ENCODE measurements around the gene IKBIP.
A peak's percentile ranks its signal among the peaks of the same experiment; 100 is the strongest.
"Not testable (repeated sequence)": the region's sequence is repeated elsewhere in the genome, so short reads cannot be mapped to it uniquely, and the experiment has no call there.

IKBIP gene

DNA sequence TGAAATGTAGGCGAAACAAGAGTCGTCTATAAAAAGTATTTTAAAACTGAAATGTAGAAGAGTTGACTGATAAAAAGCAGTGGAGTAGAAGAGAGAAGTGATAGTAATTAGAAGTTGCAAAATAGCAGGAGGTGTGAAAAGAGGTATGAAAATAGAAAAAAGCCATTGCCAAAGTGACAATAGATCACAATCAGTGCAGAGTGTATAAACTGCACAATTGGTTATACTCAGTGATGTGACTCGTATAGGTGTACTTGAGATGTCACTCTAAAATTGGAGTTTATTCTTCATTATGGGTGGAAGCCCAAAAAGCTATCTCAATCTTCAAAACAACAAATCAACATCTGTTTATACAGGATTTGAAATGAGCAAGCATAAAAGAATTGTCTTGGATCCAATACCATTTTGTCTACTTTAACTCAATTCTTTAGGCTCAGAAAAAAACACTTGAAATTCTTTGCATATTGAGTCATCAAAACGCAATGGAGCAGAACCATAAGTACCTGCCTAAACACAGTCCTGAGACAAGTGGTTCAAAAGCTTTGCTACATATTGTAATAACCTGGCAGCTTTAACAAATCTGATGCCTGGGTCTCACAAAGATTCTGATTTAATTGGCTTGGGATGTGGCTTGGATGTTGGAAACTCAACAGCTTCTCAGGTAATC is 8.8 kb downstream of the IKBIP start:
- DNase-seq, result no peak

DNA sequence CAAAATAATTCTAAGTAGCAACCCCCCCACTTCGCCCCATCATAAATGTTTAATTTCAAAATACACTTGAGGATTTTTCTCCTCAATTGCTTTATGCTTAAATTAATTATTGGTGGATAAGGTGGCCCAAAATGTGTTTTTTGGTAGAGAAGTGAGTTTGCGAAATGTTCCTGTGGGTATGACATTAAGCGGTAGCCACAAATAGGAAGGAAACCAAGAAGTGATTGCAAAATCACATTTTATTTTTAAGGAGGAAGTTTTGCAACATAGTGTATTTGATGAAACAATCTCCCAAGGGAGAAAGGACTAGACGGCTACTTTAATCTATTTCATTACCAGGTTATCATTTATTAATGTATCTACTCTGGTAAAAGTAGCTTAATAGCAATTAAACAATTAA is 25.6 kb downstream of the IKBIP start:
- DNase-seq, result no peak

DNA sequence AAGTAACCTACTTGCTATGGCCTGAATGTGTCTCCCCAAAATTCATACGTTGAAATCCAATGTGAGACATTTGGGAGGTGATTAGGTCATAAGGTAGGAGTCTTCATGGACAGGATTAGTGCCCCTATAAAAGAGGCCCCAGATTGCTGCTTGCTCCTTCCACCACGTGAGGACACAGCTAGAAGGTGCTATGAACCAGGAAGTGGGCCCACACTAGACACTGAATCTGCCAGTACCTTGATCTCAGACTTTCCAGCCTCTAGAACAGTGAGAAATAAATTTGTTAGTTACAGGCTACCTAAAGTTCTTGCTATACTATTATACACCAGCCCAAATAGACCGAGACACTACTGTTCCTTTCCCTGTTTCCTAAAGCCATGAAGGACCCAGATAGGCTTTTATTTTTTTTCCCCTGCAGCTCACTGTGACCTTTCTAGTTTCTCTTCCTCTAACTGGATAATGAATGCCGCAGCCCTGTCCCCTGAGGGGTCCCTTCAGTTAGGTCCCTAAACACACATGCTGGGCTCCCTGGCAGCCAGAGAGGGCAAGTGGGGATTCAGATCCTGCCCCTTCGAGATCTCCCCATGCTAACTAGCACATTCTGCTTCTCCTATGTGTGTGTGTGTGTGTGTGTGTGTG is 31.8 kb downstream of the IKBIP start:
- DNase-seq, result no peak

DNA sequence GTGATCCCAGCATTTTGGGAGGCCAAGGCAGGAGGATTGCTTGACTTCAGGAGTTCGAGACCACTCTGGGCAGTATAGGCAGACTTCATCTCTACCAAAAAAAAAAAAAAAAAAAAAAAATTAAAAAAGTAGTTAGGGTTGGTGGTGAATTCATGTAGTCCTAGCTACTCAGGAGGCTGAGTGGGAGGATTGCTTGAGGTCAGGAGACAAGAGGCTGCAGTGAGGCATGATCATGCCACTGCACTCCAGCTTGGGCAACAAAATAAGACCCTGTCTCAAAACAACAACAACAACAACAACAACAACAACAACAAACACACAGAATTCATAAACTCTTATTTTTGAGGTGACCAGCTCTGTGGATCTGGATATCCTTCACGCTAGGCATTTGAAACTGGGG is 34.0 kb downstream of the IKBIP start:
- no peak for DNase-seq

DNA sequence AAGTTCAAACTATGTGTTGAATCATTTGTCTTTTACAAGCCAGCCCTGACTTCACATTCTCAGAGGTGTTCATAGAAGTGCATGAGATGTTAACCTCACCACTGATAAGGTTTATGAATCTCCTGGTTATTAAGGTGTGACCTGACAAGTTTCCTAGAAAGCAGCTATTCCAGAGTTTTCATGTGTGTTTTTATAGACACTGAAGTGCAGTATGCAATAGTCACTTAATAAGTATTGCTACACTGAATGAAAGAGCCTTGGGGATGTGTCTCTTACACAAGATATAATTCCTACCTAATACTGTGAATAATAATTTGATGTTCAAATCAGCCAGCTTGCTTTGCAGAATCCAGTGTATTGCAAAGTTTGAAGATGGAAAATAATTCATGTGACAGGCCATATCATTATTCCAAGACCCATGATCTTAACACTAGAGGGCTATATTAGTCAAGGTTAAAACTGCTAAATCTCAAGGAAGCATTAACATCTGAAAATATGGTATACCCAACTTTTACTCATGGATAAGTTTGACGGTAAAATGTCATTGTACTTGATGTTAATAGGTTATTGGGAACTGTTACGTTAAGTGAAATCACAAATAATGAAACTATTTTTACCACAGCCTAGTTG is 38.1 kb downstream of the IKBIP start:
- no peak for DNase-seq

- DNase-seq, result no peak
Observed at GRCh38 chr12:98601924-98602323, 42.7 kb downstream of the IKBIP start.

DNA sequence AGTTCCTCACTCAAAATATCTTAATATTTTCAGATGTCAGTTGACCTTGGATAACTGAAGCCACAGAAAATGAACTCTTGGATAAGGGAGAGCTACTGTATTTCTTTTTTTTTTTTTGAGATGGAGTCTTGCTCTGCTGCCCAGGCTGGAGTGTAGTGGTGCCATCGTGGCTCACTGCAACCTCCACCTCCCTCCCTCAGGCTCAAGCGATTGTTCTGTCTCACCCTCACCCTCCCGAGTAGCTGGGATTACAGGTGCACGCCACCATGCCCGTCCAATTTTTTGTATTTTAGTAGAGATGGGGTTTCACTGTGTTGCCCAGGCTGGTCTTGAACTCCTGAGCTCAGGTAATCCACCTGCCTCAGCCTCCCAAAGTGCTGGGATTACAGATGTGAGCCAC is 47.3 kb downstream of the IKBIP start:
- not testable (repeated sequence) for DNase-seq

DNA sequence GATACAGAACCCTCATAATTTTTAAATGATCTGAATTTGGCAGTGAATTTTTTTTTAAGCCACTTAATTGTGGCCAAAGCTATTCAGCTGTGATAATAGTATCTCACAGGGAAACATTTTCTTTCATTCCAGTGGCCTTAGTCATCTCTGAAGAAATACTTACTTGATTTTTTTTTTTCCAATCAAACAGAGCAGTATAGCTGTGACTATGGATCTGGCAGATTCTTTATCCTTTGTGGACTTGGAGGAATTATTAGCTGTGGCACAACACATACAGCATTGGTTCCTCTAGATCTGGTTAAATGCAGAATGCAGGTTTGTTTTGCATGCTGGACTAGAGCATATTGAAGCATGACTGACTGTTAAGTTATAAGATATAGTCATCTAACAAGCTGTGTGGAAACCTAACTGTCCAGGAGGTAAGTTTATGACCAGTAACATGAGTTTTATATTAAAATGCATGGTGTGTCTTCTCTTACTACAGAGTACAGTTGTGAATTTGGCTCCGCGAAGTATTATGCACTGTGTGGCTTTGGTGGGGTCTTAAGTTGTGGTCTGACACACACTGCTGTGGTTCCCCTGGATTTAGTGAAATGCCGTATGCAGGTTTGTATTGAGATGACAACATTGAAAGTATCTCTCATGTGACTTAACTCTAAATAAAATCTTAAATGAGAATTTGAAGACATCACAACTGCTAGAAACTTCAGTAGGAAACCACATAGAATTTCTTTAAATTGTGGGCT is 49.2 kb downstream of the IKBIP start:
- DNase-seq, result no peak

- peak; percentile 30 to 47 for DNase-seq
Observed at GRCh38 chr12:98594050-98594835, 50.3 kb downstream of the IKBIP start.

DNA sequence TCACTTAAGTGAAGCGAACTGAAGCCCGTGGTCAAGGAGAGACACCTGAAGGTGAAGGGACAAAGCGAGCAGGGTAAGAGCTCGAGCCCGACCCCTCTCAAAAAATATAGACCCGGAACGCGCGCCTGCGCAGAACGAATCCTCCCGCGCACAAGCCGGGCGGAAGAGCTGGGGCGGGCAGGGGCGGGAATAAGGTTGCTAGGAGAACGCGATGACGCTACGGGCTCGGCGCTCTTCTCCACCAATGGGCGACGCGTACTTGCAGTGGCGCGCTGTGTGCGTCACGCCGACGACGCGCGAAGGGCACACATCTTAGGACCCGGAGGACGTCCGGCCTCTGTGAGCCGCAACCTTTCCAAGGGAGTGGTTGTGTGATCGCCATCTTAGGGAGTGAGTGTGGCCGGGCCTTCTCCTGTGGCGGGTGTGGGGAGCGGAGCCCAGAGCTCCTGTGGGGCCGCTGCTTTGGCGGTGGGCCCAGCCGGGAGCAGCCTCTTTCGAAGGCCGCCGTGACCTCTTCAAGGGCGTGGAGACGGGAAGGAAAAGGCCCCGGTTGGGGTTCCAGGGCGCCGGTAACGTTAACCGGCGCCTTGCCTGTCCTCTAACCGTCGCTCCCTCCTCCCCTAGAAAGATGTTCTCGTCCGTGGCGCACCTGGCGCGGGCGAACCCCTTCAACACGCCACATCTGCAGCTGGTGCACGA is 51.1 kb downstream of the IKBIP start, which contains the start of gene SLC25A3:
TSS of gene SLC25A3 (plus strand) at position 336 of the 699 bp plus-strand sequence. CDS start at position 629, 293 bp downstream.
- peak; percentile 94 for DNase-seq

DNA sequence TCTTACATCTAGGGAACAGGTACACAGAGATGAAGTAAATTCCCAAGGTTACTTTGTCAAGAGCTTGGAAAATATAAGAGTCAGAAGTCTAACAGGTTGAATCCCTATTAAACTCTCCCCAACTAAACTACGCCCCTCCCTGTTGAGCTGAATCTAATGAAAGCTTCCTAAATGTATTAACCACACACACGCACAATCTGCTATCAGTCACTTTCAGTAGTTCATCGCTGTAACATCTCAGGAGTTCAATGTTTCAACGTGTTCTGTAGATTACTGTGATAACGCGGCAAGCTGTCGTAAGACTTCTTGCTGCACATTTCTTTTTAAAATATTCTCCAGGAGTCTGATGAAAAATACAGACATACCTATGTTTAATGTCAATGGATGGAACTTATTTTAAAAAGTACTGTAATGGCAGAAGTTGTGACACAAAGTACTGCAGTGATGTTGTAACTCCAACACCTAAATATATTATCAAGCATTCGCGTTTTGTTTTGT is 51.7 kb downstream of the IKBIP start:
- DNase-seq, result no peak

DNA sequence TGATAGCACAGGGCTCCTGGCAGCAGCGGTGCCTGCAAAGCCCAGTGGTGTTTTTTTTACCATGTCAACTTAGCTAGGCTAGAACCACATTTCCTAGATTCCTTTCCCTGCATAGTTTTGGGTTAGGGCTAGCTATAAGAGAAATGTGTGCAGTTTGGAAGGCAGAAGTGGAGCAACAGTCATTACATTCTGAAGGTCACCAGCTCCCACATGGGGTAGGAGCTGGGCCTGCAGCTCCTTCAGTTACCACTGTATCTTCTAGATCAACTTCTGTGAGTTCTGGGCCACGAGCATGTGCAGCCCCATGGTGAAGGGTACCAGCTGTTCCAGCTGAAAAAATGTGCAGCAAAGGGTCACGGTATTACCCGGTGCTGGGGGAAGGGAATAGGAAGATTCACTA is 53.4 kb downstream of the IKBIP start:
- no peak for DNase-seq

GRCh38 chr12:98587084-98587483 is 57.5 kb downstream of the IKBIP start:
- no peak for DNase-seq

- DNase-seq, result no peak
Observed at GRCh38 chr12:98582093-98582492, 62.5 kb downstream of the IKBIP start.

- DNase-seq, result no peak
Observed at GRCh38 chr12:98581101-98581500, 63.5 kb downstream of the IKBIP start.

GRCh38 chr12:98580695-98581094 is 63.9 kb downstream of the IKBIP start:
- no peak for DNase-seq

DNA sequence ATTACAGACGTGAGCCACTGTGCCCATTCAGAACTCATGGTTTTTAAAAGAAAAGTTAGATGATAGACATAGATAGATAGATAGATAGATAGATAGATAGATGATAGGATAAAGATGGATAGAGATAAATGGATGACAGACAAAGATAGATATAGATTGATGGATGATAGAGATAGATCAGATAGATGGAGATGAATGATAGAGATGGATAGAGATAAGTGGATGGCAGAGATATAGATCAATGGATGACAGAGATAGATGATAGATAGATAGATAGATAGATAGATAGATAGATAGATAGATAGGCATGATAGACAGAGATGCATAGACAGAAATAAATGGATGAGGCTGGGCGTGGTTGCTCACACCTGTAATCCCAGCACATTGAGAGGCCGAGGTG is 64.8 kb downstream of the IKBIP start:
- DNase-seq, result no peak

DNA sequence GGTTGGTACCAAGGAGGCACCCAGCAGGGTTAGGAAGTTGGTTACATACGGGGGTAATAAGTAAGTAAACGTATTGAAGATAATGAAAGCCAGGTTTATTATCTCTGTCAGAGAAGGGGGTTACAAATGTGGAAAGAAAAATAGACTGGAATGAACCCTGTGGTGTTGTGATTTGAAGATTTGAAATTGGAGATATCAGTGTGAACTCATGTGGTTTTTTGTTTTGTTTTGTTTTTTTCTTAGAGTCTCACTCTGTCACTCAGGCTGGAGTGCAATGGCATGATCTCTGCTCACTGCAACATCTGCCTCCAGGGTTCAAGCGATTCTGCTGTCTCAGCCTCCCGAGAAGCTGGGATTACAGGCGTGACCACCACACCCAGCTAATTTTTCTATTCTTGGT is 65.2 kb downstream of the IKBIP start:
- DNase-seq, result no peak

- DNase-seq, result no peak
Observed at GRCh38 chr12:98578821-98579220, 65.8 kb downstream of the IKBIP start.

DNA sequence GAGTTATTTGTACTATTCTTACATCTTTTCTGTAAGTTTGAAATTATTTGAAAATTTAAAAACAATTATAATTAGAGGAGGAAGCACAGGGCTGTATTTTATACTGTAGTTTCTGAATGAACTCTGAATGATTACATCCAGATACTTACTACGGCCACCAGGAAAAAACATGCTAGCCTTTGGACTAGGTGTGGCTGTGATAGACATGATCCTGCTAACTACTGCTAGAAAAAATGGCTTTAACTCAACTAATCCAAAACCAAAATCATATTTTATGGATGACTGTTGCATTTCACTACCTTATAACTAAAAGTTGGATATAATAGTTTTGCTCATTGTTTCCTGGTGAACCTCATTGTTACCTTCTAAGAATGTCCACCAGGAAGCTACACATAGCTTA is 66.2 kb downstream of the IKBIP start:
- DNase-seq, result no peak

- not testable (repeated sequence) for DNase-seq
Observed at GRCh38 chr12:98576795-98577194, 67.8 kb downstream of the IKBIP start.

DNA sequence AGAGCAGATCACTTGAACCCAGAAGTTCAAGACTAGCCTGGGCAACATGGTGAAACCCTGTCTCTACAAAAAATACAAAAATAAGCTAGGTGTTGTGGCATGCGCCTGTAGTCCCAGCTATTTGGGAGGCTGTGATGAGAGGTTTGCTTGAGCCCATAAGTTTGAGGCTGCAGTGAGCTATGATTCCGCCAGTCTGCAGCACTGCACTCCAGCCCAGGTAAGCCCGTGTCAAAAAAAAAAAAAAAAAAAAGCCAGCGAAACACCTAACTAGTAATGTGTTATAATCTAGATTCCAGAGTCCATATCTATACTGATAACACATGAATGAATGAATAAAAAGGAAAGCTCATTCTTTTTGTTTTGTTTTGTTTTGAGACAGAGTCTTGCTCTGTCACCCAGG is 69.6 kb downstream of the IKBIP start:
- no peak for DNase-seq
